OCI-LY7 (cell line): ENCODE data around the gene TBRG4. TPM values are rescaled to one million over a fixed set of nuclear protein-coding genes. Genes with fewer than 3 reads are reported as not detected.

Source experiments
- BruUV-seq: library from RNA; stranded (reverse); fragments of 400-500 nt; replicated peaks from 2 replicates; lab custom pipeline; 2021; lab: Mats Ljungman, UMichigan
- CTCF ChIA-PET: fragments of 300-600 bp; sonication (Branson Sonifier 250); formaldehyde crosslinking; loops from one replicate; lab custom pipeline; 2022; ENCODE audit warnings: antibody characterized with exemption; ENCODE audit not compliant: unreplicated experiment; lab: Charles Lee
- POLR2A ChIA-PET: fragments of 300-600 bp; sonication (Branson Sonifier 250); formaldehyde crosslinking; loops from one replicate; lab custom pipeline; 2022; ENCODE audit warnings: antibody characterized with exemption; lab: Charles Lee
- DNase-seq: peaks from one replicate; pipeline ENCODE4 v3.0.0-alpha.2; 2015; ENCODE audit warnings: low spot score
- H2AFZ ChIP-seq: fragments of 200-600 bp; sonication (generic), shearing (Covaris generic); 2 replicates; pipeline ENCODE4 v1.6.1; 2014; ENCODE audit warnings: mild to moderate bottlenecking, antibody characterized with exemption, low read length, moderate library complexity
- H3K27ac ChIP-seq: fragments of 200-600 bp; sonication (generic); 2 replicates; pipeline ENCODE4 v1.5.1; 2014; ENCODE audit warnings: mixed run types, low read depth, mild to moderate bottlenecking, moderate library complexity, low read length, inconsistent platforms; ENCODE audit not compliant: poor library complexity, severe bottlenecking
- H3K36me3 ChIP-seq: fragments of 200-600 bp; sonication (generic); 2 replicates; pipeline ENCODE4 v1.6.1; 2014; ENCODE audit warnings: mild to moderate bottlenecking, antibody characterized with exemption, low read length, moderate library complexity, mixed read lengths; ENCODE audit not compliant: insufficient read depth
- H3K4me1 ChIP-seq: fragments of 200-600 bp; sonication (generic); 2 replicates; pipeline ENCODE4 v1.5.1; 2014; ENCODE audit warnings: mild to moderate bottlenecking, low read length; ENCODE audit not compliant: insufficient read depth, poor library complexity, severe bottlenecking
- H3K4me2 ChIP-seq: fragments of 200-600 bp; sonication (generic); 2 replicates; pipeline ENCODE4 v1.6.1; 2014; ENCODE audit warnings: mild to moderate bottlenecking, low read length
- H3K4me3 ChIP-seq: fragments of 200-600 bp; sonication (generic); 2 replicates; pipeline ENCODE4 v1.5.1; 2014; ENCODE audit warnings: mild to moderate bottlenecking, low read depth, low read length; ENCODE audit not compliant: poor library complexity, severe bottlenecking
- H3K79me2 ChIP-seq: fragments of 200-600 bp; sonication (generic); 2 replicates; pipeline ENCODE4 v1.6.1; 2016; ENCODE audit warnings: low read depth, mild to moderate bottlenecking, low read length, moderate library complexity, mixed read lengths; ENCODE audit not compliant: insufficient read depth
- H3K9me2 ChIP-seq: fragments of 200-600 bp; sonication (generic); 2 replicates; pipeline ENCODE4 v1.6.1; 2016; ENCODE audit warnings: mild to moderate bottlenecking, low read length, mixed read lengths; ENCODE audit not compliant: insufficient read depth
- H3K9me3 ChIP-seq: fragments of 200-600 bp; sonication (generic); 2 replicates; pipeline ENCODE4 v1.6.1; 2014; ENCODE audit warnings: mild to moderate bottlenecking, mixed run types, low read length, mixed read lengths
- H4K20me1 ChIP-seq: fragments of 200-600 bp; sonication (generic); 2 replicates; pipeline ENCODE4 v1.6.1; 2014; ENCODE audit warnings: mild to moderate bottlenecking, antibody characterized with exemption, low read length, moderate library complexity, mixed read lengths; ENCODE audit not compliant: insufficient read depth
- CTCF ChIP-seq: fragments of 200-600 bp; sonication (generic); conservative IDR thresholded peaks from 2 replicates; pipeline ENCODE4 v1.5.1; 2014; ENCODE audit warnings: mild to moderate bottlenecking, antibody characterized with exemption, low read length, moderate library complexity, mixed read lengths
- EZH2phosphoT487 ChIP-seq: fragments of 200-600 bp; sonication (generic); IDR thresholded peaks from 2 replicates; pipeline ENCODE4 v1.6.1; 2018; ENCODE audit warnings: low read depth, borderline replicate concordance, mild to moderate bottlenecking, mixed run types, antibody characterized with exemption, low read length, moderate library complexity, mixed read lengths
- intact Hi-C: fragments of 100-400 bp; cut with micrococcal nuclease; formaldehyde crosslinking; loops from one replicate; pipeline ENCODE4 v1.10.0; 2022; ENCODE audit not compliant: unreplicated experiment
- total RNA-seq, 2 experiments: library from RNA; depleted of rRNA in 1 of 2; stranded (reverse); fragments of >200 nt in 1 of 2; shearing (Covaris generic) in 1 of 2; gene quantifications; 2 replicates each; pipeline ENCODE4 v1.2.3, GENCODE V29; 2014 to 2022

TBRG4 gene
- total RNA-seq, 2 experiments from 2014 or later: 113 to 141 TPM

- peaks cover 14% of the 10 kb centered on the region; the same call in 1 of the 2 replicates for H4K20me1 ChIP-seq
- BruUV-seq: no TSS peak
- H2AFZ ChIP-seq: no peak overlapping the region
- H3K4me2 ChIP-seq: no peak overlapping the region
- DNase-seq: no peak
- peaks cover 94% of the 10 kb centered on the region for H3K36me3 ChIP-seq
- CTCF ChIA-PET: no interaction called here
- H3K79me2 ChIP-seq: peaks cover 27% of the 10 kb centered on the region
- H3K27ac ChIP-seq: no peak overlapping the region
- no peak overlapping the region for H3K4me3 ChIP-seq
- no peak for TF ChIP-seq EZH2phosphoT487
- TF ChIP-seq CTCF: no peak
- H3K4me1 ChIP-seq: no peaks in the 10 kb centered on the region
- intact Hi-C loops: no loop called here
- POLR2A ChIA-PET: interaction anchor here (1.0 kb wide), 1 partner anchor 24 kb away, joined by 4 read pairs; no protein-coding TSS in a partner anchor
- no peaks in the 10 kb centered on the region for H3K9me3 ChIP-seq
- H3K9me2 ChIP-seq: no peaks in the 10 kb centered on the region
Measured at GRCh38 chr7:45065031-45065995, 46.2 kb downstream of the TBRG4 start.

GRCh38 chr7:45064047-45064725, 47.3 kb downstream of the TBRG4 start:
- H3K4me2 ChIP-seq: no peak overlapping the region
- TF ChIP-seq EZH2phosphoT487: no peak
- TF ChIP-seq CTCF: no peak
- H3K79me2 ChIP-seq: peaks cover 38% of the 10 kb centered on the region
- H4K20me1 ChIP-seq: peaks cover 19% of the 10 kb centered on the region; the same call in 1 of the 2 replicates
- H2AFZ ChIP-seq: no peak overlapping the region
- peaks cover 90% of the 10 kb centered on the region for H3K36me3 ChIP-seq
- CTCF ChIA-PET: interaction anchor here (0.5 kb wide), 1 partner anchor 90 kb away, joined by 3 read pairs; no protein-coding TSS in a partner anchor
- POLR2A ChIA-PET: interaction anchor here (1.0 kb wide), 1 partner anchor 23 kb away, joined by 4 read pairs; no protein-coding TSS in a partner anchor
- H3K9me2 ChIP-seq: no peaks in the 10 kb centered on the region
- H3K9me3 ChIP-seq: no peaks in the 10 kb centered on the region
- no peaks in the 10 kb centered on the region for H3K4me1 ChIP-seq
- no TSS peak for BruUV-seq
- intact Hi-C loops: no loop called here
- no peak for DNase-seq
- H3K27ac ChIP-seq: no peak overlapping the region
- no peak overlapping the region for H3K4me3 ChIP-seq
